ENCODE data around the gene MMP19.

Gene MMP19

GRCh38 chr12:55831447-55831815 lies 11.3 kb downstream of the MMP19 start:
- peaks cover 77% of the 10 kb centered on the region for H3K4me1 Mint-ChIP-seq (ENCODE audit: low read depth)
- H3K27me3 Mint-ChIP-seq, result no peaks in the 10 kb centered on the region
- peaks cover 49% of the 10 kb centered on the region for H3K36me3 Mint-ChIP-seq (ENCODE audit: low read depth)
- intact Hi-C loops (cut with micrococcal nuclease), result no loop called here
- H3K27ac Mint-ChIP-seq, result peak overlapping the region; percentile 98
- peak overlapping the region; percentile 98 for H3K4me3 Mint-ChIP-seq
- no peaks in the 10 kb centered on the region for H3K9me3 Mint-ChIP-seq

- intact Hi-C loops (cut with micrococcal nuclease), result no loop called here
- Mint-ChIP-seq H3K36me3 (ENCODE audit: low read depth) (peaks cover 46% of the 10 kb centered on the region), H3K27ac (peak overlapping the region; percentile 98), H3K9me3 (no peaks in the 10 kb centered on the region), H3K4me1 (ENCODE audit: low read depth) (peaks cover 77% of the 10 kb centered on the region), H3K4me3 (peak overlapping the region; percentile 98), H3K27me3 (no peaks in the 10 kb centered on the region)
These were observed 11.9 kb downstream of the MMP19 start for GRCh38 chr12:55830601-55831446.

GRCh38 chr12:55829967-55830600 lies 12.7 kb downstream of the MMP19 start:
- H3K4me1 Mint-ChIP-seq (ENCODE audit: low read depth), result peaks cover 77% of the 10 kb centered on the region
- peak overlapping the region; percentile 98 for H3K4me3 Mint-ChIP-seq
- H3K36me3 Mint-ChIP-seq (ENCODE audit: low read depth), result peaks cover 48% of the 10 kb centered on the region
- peak overlapping the region; percentile 98 for H3K27ac Mint-ChIP-seq
- H3K27me3 Mint-ChIP-seq, result no peaks in the 10 kb centered on the region
- intact Hi-C loops (cut with micrococcal nuclease), result loop anchor here (1.0 kb wide), 3 partner anchors 12 to 97 kb away; partner anchors contain the start of genes ORMDL2 and PYM1
- no peaks in the 10 kb centered on the region for H3K9me3 Mint-ChIP-seq

GRCh38 chr12:55828357-55828756 lies 14.4 kb downstream of the MMP19 start:
- intact Hi-C loops (cut with micrococcal nuclease), result no loop called here

GRCh38 chr12:55827806-55828205 lies 14.9 kb downstream of the MMP19 start:
- Mint-ChIP-seq H3K27ac (peak overlapping the region; percentile 98), H3K9me3 (no peaks in the 10 kb centered on the region), H3K27me3 (no peaks in the 10 kb centered on the region), H3K4me1 (ENCODE audit: low read depth) (peaks cover 78% of the 10 kb centered on the region), H3K36me3 (ENCODE audit: low read depth) (peaks cover 46% of the 10 kb centered on the region), H3K4me3 (peak overlapping the region; percentile 42)
- intact Hi-C loops (cut with micrococcal nuclease), result no loop called here

More at GRCh38 chr12:55828357-55828756, 14.4 kb downstream of the MMP19 start:
- H3K27me3 Mint-ChIP-seq, result no peaks in the 10 kb centered on the region
- H3K27ac Mint-ChIP-seq, result peak overlapping the region; percentile 98
- peaks cover 43% of the 10 kb centered on the region for H3K36me3 Mint-ChIP-seq (ENCODE audit: low read depth)
- H3K4me3 Mint-ChIP-seq, result peak overlapping the region; percentile 98
- H3K4me1 Mint-ChIP-seq (ENCODE audit: low read depth), result peaks cover 77% of the 10 kb centered on the region
- H3K9me3 Mint-ChIP-seq, result no peaks in the 10 kb centered on the region

- H3K27ac Mint-ChIP-seq, result peak overlapping the region; percentile 19
- no peak overlapping the region for H3K4me3 Mint-ChIP-seq
- peaks cover 66% of the 10 kb centered on the region for H3K36me3 Mint-ChIP-seq (ENCODE audit: low read depth)
- peaks cover 56% of the 10 kb centered on the region for H3K4me1 Mint-ChIP-seq (ENCODE audit: low read depth)
- H3K9me3 Mint-ChIP-seq, result no peaks in the 10 kb centered on the region
- intact Hi-C loops (cut with micrococcal nuclease), result no loop called here
- no peaks in the 10 kb centered on the region for H3K27me3 Mint-ChIP-seq
These were observed 18.0 kb downstream of the MMP19 start for GRCh38 chr12:55824726-55825125.

GRCh38 chr12:55823419-55823818 lies 19.3 kb downstream of the MMP19 start:
- Mint-ChIP-seq H3K27ac (no peak overlapping the region), H3K4me3 (no peak overlapping the region), H3K4me1 (ENCODE audit: low read depth) (peaks cover 65% of the 10 kb centered on the region), H3K27me3 (no peaks in the 10 kb centered on the region), H3K36me3 (ENCODE audit: low read depth) (peaks cover 73% of the 10 kb centered on the region), H3K9me3 (no peaks in the 10 kb centered on the region)
- intact Hi-C loops (cut with micrococcal nuclease), result no loop called here

GRCh38 chr12:55822228-55822627 lies 20.5 kb downstream of the MMP19 start:
- peaks cover 62% of the 10 kb centered on the region for H3K36me3 Mint-ChIP-seq (ENCODE audit: low read depth)
- intact Hi-C loops (cut with micrococcal nuclease), result no loop called here
- H3K27ac Mint-ChIP-seq, result no peak overlapping the region
- H3K9me3 Mint-ChIP-seq, result no peaks in the 10 kb centered on the region
- no peak overlapping the region for H3K4me3 Mint-ChIP-seq
- H3K27me3 Mint-ChIP-seq, result no peaks in the 10 kb centered on the region
- H3K4me1 Mint-ChIP-seq (ENCODE audit: low read depth), result peaks cover 53% of the 10 kb centered on the region

GRCh38 chr12:55820679-55821078 lies 22.1 kb downstream of the MMP19 start:
- peaks cover 38% of the 10 kb centered on the region for H3K4me1 Mint-ChIP-seq (ENCODE audit: low read depth)
- intact Hi-C loops (cut with micrococcal nuclease), result no loop called here
- no peak overlapping the region for H3K4me3 Mint-ChIP-seq
- H3K36me3 Mint-ChIP-seq (ENCODE audit: low read depth), result peaks cover 57% of the 10 kb centered on the region
- no peaks in the 10 kb centered on the region for H3K27me3 Mint-ChIP-seq
- no peaks in the 10 kb centered on the region for H3K9me3 Mint-ChIP-seq
- H3K27ac Mint-ChIP-seq, result no peak overlapping the region

GRCh38 chr12:55818886-55819285 lies 23.9 kb downstream of the MMP19 start:
- Mint-ChIP-seq H3K27me3 (no peaks in the 10 kb centered on the region), H3K4me3 (no peak overlapping the region), H3K9me3 (no peaks in the 10 kb centered on the region), H3K36me3 (ENCODE audit: low read depth) (peaks cover 71% of the 10 kb centered on the region), H3K4me1 (ENCODE audit: low read depth) (peaks cover 34% of the 10 kb centered on the region), H3K27ac (no peak overlapping the region)
- intact Hi-C loops (cut with micrococcal nuclease), result loop anchor here (1.0 to 10.0 kb wide), 3 partner anchors 10 to 286 kb away; partner anchors contain the start of genes DNAJC14 and PA2G4

- Mint-ChIP-seq H3K27ac (no peak overlapping the region), H3K4me3 (no peak overlapping the region)
These were observed 24.5 kb downstream of the MMP19 start for GRCh38 chr12:55818140-55818728.

GRCh38 chr12:55817345-55818139 lies 25.2 kb downstream of the MMP19 start, which contains the start of the genes ORMDL2 and SARNP:
Gene ORMDL2 (plus strand): TSS chr12:55818041. CDS start chr12:55819000, 959 bp downstream.
Gene SARNP (minus strand): TSS chr12:55817724. CDS start chr12:55817701, 23 bp downstream.
- intact Hi-C loops (cut with micrococcal nuclease), result loop anchor here (1.0 to 10.0 kb wide), 5 partner anchors 12 to 287 kb away; partner anchors contain the start of genes DNAJC14, PA2G4 and PYM1
- no peak within 1 kb of the TSS for H3K4me3 Mint-ChIP-seq
- no peaks in the 10 kb centered on the region for H3K9me3 Mint-ChIP-seq

More at GRCh38 chr12:55818140-55818728, 24.5 kb downstream of the MMP19 start:
- Mint-ChIP-seq H3K9me3 (no peaks in the 10 kb centered on the region), H3K27me3 (no peaks in the 10 kb centered on the region), H3K36me3 (ENCODE audit: low read depth) (peaks cover 68% of the 10 kb centered on the region), H3K4me1 (ENCODE audit: low read depth) (peaks cover 32% of the 10 kb centered on the region)
- intact Hi-C loops (cut with micrococcal nuclease), result loop anchor here (1.0 to 10.0 kb wide), 3 partner anchors 11 to 287 kb away; partner anchors contain the start of genes DNAJC14 and PA2G4

GRCh38 chr12:55816881-55817344 lies 25.8 kb downstream of the MMP19 start:
- Mint-ChIP-seq H3K4me3 (no peak overlapping the region), H3K36me3 (ENCODE audit: low read depth) (peaks cover 67% of the 10 kb centered on the region), H3K4me1 (ENCODE audit: low read depth) (peaks cover 42% of the 10 kb centered on the region), H3K9me3 (no peaks in the 10 kb centered on the region), H3K27me3 (no peaks in the 10 kb centered on the region), H3K27ac (no peak overlapping the region)
- intact Hi-C loops (cut with micrococcal nuclease), result loop anchor here (1.0 to 10.0 kb wide), 4 partner anchors 30 to 288 kb away; partner anchors contain the start of genes PA2G4 and PYM1

More at GRCh38 chr12:55817345-55818139, 25.2 kb downstream of the MMP19 start, which contains the start of the genes ORMDL2 and SARNP:
- Mint-ChIP-seq H3K27me3 (no peaks in the 10 kb centered on the region), H3K4me1 (ENCODE audit: low read depth) (peaks cover 35% of the 10 kb centered on the region), H3K36me3 (ENCODE audit: low read depth) (peaks cover 68% of the 10 kb centered on the region), H3K27ac (no peak within 1 kb of the TSS)

Measured in dendritic cell treated with granulocyte-macrophage colony-stimulating factor and Interleukin-4, amounts not matched to agents 40 ng/mL and 50 ng/mL, for 4 days (primary cell).